NCI-H128 (cell line): ENCODE results near the gene ARID5B.

Experiments
- DNase-seq: peaks from one replicate; lab custom pipeline; 2025; ENCODE audit not compliant: unreplicated experiment; lab: John Stamatoyannopoulos, UW

ARID5B gene

GRCh38 chr10:62069452-62070178 lies 168.1 kb downstream of the ARID5B start:
- DNase-seq = no peak

DNA sequence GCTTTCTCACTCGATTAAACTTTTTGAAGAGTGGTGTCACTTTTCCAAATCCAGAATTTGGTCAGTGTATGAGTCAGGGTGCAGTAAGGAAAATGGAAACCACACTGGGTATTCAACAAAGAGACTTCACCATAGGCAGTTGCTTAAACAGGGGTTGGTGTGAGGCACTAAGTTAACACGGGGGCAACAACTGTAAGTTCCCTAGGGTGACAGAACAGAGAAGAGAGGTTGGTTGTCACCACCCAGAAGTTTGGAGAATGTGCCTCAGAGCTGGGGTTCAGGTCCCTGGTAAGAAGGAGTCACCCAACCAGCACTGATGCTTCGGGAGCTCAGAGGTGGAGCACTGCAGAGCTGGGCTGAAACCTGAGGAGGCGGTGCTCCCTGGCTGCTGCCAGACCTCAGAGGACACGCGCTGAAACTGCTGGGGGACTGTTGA lies 170.4 kb downstream of the ARID5B start:
- no peak for DNase-seq

DNA sequence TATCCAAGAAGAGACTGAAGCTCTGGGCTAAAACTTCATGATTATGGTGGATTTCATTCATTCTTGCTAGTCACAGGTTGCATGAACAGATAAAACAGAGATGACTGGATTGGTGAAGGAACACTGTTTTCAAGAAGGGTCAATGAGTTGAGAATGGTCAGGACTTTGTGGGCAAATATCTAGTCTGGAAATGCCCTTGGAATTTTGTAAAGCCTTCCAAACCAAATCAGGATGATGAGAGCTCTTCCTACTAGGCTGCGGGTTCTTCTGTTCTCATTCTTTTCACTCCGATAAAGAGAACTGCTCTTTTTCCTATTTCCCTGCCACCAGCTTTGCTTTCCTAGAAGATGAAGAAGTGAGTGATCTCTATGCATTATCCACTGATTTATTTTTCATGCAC lies 171.4 kb downstream of the ARID5B start:
- DNase-seq = no peak

GRCh38 chr10:62073429-62073828 lies 171.9 kb downstream of the ARID5B start:
- DNase-seq = no peak

DNA sequence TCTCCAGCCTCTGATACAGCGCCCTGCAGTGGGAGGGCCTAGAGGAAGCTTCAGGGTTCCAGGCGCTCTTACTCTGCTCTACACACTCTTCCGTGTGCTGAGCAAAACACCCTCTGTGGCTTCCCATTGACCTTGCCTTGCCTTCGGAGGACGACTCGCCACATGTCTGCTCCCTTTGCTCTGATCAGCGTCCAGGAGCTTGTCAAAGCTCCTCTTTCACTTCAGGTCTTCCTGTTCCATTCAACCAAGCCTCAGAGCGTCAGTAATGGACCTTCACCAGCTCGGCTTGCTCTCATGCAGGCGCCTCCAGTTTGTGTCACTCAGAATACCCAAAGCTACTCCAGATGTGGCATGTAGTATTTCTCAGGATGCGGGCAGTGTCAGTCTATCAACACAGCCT lies 173.9 kb downstream of the ARID5B start:
- DNase-seq = no peak

DNA sequence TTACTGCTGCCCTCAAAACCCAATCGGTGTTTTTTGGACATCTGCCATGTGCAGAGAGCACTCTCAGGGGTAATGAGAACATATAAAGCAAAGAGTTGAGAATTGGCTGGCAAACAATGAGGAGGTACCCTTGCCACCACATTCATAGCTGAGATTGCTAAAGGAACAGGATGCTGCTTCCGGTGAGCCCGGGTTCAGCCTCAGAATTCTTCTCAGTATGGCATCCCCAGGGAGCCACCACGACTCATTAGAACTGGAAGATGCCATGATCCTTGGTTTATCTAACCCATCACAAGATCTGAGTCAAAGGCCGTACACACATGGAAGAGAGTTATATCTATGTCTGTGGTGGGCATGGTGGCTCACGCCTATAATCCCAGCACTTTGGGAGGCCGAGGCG lies 174.4 kb downstream of the ARID5B start:
- DNase-seq = peak; percentile 4

- DNase-seq = no peak
These were observed 175.4 kb downstream of the ARID5B start for GRCh38 chr10:62076891-62077290.

DNA sequence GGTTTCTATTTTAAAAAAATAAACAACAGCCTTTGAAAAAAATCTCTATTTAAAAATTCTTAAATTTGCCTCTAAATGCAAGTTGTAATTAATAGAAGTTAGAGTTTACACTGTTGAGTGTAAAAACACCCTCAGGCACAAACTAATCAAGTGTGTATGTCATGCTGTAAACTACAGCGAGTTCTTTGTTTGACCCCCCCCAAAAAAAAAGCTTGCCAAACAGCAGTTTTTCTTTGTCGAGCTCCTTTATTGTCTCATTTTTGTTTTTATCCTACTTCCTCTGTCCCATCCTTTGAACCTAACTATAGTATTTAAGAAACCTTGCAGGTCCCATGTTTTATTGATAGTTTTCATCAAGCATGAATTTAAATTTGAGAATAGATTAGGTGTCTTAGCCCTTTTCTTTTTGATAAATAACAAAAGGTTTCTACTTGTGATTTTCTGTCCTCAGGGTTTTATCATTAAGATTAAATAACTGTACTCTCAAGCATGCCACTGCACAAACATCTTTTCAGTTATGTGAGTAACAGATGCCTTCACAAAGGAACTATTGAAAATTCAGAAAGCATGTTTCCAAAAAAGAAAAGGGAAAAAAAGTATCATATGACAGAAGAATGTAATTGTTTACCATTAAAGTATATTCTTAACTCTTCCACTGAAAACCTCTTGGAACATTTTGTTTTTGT lies 176.0 kb downstream of the ARID5B start:
- no peak for DNase-seq

GRCh38 chr10:62079885-62080559 lies 178.5 kb downstream of the ARID5B start:
- no peak for DNase-seq

DNA sequence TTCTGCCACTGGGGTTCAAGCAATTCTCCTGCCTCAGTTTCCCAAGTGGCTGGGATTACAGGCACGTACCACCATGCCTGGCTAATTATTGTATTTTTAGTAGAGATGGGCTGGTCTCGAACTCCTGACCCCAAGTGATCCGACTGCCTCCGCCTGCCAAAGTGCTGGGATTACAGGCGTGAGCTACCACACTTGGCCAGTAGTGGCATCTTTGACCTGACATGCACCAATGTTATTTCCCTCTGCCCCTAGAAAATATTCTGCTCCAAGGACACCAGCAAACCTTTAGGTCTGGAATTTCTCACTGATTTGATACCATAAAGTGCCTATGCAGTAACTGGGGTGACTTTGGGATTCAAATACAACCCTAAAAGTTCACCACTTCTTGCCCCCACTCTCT lies 179.4 kb downstream of the ARID5B start:
- DNase-seq = no peak

DNA sequence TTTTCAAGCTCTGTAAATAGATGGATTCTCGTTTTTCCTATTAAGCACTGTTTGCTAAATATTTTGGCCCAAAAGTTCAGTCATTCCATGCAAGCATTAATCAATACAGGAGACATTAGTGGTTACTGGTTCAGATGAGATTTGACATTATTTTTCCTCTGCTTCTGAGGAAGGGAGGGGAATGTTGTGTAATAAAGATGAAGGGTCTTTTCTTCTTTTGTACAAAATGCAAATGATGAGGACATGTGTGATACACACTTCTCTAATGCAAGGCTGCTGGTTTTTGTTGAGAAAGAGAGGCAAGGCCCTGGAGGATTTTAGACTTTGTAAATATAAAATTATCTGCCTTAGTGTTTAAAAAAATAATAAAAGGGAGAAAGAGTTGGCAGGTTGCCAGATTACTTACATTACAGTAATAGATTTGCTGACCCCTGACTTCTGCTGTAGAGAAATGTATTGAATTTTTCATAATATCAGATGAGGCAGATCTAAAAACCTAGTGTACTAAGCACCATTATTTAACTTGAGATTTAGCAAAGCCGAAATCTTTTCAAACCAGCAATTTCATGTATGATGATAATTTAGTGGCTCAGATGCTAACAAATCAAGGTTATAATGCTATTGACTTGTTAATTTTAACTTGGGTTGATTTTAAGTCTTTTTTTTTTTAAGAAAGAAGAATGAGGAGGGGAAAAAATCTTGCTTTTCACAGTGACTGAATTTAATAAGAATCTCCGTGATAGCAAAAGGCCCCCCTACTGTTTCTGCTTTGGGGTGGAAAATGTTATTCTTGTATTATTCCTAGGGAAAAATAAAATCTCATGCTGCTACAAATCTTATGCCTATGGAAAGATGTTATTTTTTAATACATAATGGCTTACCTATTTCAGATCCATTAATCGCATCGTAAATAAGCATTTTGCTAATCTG lies 180.1 kb downstream of the ARID5B start:
- DNase-seq = no peak

DNA sequence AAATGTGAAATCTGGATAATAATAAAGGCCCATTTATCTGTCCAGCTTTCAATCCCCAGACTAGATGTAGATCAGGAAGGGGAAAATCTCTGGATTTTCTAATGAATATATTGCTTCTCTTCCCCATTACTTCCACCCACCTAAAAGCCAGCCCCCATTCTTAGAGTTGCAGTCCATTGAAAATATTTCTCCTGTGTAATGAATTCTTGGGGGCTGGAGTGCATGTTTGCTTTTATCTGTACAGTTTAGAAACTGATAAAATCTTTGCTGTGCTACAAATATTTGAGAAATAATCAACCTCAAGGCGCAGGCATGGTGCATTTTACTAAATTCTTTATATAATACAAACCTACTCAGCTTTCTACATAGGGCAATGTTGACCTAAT lies 180.8 kb downstream of the ARID5B start:
- DNase-seq = no peak

DNA sequence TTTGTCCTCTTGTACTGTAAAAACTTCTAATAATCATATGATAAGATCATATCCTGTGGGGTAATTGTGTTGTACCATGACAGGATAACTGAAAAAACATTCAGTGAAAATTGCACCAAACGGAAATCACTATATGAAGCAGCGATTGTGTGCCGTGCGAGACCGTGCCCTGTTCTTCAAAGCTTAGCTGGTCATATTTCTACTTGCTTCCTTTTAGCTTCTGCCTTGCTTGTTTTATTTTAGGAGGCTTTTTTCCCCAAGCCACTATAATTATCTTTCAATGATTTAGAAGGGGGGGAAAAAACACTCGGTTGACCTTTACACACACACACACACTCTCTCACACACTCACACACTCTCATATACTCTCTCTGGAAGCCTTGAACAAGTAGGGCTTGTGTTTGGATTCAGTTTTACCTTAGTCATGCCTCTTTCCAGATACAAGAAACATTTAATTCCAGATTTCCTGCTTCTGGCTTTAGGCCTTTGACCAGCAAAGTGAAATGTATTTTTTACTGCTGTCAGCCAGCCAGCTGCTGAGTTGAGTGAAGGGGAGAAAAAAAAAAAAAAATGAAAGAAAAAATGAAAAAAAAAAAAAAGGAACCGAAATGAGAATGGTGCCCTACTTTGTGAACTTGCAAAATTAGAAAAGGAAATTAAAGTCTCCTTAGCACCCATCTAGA lies 181.4 kb downstream of the ARID5B start:
- DNase-seq = no peak

DNA sequence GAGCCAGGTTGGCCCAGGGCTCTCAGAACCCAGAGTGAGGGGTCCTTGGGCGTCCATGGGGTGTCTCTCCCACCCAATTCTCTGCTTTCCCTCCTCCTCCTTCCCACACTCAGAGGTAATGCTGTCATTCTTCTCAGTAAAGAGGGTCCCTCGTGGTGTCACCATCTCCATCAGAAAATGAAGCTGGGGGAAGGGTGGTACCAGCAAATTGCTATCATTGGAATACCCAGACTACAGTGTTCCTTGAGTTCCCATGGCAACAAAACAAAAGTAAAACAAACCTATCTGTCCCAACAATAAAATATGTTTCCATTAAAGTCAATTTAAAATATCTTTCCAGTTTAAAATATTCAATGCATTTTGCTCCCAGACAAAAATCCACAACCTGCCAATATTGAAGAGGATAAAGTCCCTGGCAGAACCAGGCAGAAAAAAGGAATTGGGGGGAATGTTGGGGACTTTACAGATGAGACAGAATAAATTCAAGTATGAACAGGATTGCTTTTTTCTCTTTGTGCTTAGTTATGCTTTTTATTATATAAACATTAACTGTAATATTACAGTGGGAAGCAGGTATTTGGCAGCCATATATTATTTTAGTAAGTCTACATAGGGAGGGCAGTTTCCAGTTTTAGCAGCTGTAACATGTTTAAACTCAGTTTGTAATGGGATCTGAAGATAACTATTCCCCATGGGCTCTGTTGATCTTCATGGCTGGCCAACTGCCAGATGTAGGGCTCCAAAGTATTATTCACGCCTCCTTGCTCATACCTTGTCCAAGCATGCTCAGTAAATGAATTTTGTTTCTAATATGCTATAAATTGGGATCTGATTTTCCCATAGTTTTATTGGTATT lies 182.1 kb downstream of the ARID5B start:
- DNase-seq = peak; percentile 9

- no peak for DNase-seq
These were observed 183.0 kb downstream of the ARID5B start for GRCh38 chr10:62084451-62084850.

DNA sequence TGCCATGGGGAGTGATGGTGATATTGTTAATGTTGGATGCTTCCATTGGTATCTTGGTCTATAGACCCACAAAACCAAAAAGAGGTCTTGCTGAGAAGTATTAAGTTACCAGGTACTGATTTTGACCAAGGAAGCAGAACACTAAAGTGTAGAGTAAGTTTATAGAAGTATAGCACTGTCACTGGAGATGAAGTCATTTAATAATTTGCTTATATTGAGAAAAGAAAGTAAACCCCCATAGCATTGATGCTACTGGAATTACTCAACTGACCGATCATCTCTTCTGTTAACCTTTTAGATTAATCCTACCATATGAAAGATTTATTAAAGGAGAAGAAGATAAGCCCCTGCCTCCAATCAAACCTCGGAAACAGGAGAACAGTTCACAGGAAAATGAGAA lies 183.9 kb downstream of the ARID5B start:
- DNase-seq = no peak

- DNase-seq = no peak
These were observed 184.3 kb downstream of the ARID5B start for GRCh38 chr10:62085821-62086220.

GRCh38 chr10:62087329-62087728 lies 185.8 kb downstream of the ARID5B start:
- no peak for DNase-seq

DNA sequence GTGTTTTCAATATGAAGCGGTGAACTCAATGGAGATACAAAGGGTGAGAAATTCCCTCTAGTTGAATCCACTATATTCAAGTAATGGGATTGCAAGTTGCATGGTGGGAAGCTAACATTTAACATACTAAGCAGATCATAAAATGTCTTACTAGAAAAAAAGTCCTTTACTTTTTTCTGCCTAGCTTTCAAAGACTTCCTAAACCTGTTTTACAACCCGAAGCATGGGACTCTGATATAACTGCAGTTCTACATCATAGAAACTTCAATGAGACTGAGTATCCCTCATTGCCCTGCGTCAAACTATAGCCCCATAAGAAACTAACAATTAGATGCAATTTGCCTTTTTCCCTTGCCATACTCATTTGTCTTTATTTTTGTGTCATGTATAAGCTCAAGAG lies 187.3 kb downstream of the ARID5B start:
- no peak for DNase-seq
